Vagina (tissue), 2 donors: ENCODE results near the gene ASTN2.

Experiments used
- CTCF ChIP-seq, 3 experiments: fragments of 450-650 bp in 2 of 3; fragments of 200-600 bp in 1 of 3; sonication (generic) in 1 of 3; IDR thresholded peaks; one replicate each; pipeline ENCODE4 v1.5.1; 2017 to 2019; ENCODE audit warnings: antibody characterized with exemption in 3 of 3, mild to moderate bottlenecking in 2 of 3, moderate library complexity in 2 of 3
- POLR2A ChIP-seq, 2 donors: fragments of 450-650 bp; IDR thresholded peaks; one replicate each; pipeline ENCODE4 v1.6.1; 2017; ENCODE audit warnings: antibody characterized with exemption in 2 of 2, mild to moderate bottlenecking in 2 of 2, moderate library complexity in 2 of 2
- POLR2AphosphoS5 ChIP-seq, 2 donors: sonication (generic); formaldehyde crosslinking; IDR thresholded peaks; one replicate each; pipeline ENCODE4 v1.9.0; 2017; ENCODE audit warnings: antibody characterized with exemption in 2 of 2, mild to moderate bottlenecking in 2 of 2, low read depth in 1 of 2; ENCODE audit not compliant: insufficient read depth in 1 of 2

DNA sequence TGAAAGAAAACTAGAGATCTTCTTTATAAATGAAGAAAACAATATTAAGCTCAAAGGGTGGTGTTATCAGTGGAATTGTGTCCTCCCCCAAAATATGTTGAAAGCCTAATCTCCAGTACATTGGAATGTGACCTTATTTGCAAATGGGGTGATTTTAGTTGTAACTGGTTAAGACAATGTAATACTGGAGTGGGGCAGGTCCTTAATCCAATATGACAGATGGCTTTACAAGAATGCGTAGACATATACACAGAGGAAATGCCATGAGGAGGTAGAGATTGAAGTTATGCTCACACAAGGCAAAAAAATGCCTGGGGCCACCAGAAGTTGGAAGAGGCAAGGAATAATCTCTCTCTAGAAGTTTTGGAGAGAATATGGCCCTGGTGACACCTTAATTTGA lies 741.5 kb downstream of the ASTN2 start:
- TF ChIP-seq POLR2AphosphoS5 (IDR thresholded peaks at IDR 0.05; ENCODE audit: insufficient read depth in 1 of 2, low read depth in 1 of 2) = no peak
- TF ChIP-seq CTCF (IDR thresholded peaks at IDR 0.05) = no peak
- no peak for TF ChIP-seq POLR2A (IDR thresholded peaks at IDR 0.05)
